Measurements from ENCODE around the gene TNFAIP1. TPM values are rescaled to one million over a fixed set of nuclear protein-coding genes. Genes with fewer than 3 reads are reported as not detected.

The TNFAIP1 gene
- total RNA-seq, 4 donors from 2014 or later = 24.6 to 38.5 (median 30.4) TPM

DNA sequence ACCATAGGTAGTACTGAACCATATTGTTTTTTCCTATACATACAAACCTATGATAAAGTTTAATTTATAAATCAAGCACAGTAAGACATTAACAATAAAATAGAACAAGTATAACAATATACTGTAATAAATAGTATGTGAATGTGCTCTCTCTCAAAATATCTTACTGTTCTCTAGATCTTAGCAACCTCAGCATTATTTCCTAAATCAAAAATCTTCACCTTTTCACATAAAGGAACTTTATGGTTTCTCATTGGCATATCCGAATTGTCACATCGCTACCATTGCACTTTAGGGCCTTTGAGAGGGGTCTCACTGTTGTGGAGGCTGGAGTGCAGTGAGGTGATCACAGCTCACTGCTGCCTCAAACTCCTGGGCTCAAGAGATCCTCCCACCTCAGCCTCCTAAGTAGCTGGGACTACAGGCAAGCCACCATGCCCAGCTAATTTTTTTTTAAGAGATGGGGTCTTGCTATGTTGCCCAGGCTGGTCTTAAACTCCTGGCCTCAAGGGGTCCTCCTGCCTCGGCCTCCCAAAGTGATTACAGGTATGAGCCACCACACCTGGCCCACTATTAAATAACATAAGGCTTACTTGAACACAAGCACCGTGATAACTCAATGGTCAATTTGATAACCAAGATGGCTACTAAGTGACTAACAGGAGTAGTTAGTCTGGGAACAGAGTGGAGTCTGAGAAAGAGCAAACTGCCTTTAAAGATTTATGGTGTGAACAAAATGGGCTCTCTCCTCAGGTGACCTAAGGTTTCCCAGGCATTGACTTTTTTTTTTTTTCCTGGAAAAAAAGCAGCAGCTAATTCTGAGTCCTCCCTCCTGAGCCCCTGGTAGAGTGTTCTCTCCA lies 19.5 kb upstream of the TNFAIP1 start:
- Histone ChIP-seq H3K27me3 (no peaks in the 10 kb centered on the region), H3K4me3 (no peak overlapping the region), H3K27ac (no peak overlapping the region), H3K36me3 (no peaks in the 10 kb centered on the region), H3K4me1 (peaks cover 8 to 28% (median 15%) of the 10 kb centered on the region in 3 donors), H3K9me3 (no peaks in the 10 kb centered on the region)
- no peak for DNase-seq
- WGBS, 2 donors = 89 to 90% methylated on average over 3 to 4 of the region's 4 CpGs
- no peak for TF ChIP-seq POLR2A (IDR thresholded peaks at IDR 0.05)
- TF ChIP-seq, protein P1, sequence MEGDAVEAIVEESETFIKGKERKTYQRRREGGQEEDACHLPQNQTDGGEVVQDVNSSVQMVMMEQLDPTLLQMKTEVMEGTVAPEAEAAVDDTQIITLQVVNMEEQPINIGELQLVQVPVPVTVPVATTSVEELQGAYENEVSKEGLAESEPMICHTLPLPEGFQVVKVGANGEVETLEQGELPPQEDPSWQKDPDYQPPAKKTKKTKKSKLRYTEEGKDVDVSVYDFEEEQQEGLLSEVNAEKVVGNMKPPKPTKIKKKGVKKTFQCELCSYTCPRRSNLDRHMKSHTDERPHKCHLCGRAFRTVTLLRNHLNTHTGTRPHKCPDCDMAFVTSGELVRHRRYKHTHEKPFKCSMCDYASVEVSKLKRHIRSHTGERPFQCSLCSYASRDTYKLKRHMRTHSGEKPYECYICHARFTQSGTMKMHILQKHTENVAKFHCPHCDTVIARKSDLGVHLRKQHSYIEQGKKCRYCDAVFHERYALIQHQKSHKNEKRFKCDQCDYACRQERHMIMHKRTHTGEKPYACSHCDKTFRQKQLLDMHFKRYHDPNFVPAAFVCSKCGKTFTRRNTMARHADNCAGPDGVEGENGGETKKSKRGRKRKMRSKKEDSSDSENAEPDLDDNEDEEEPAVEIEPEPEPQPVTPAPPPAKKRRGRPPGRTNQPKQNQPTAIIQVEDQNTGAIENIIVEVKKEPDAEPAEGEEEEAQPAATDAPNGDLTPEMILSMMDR (IDR thresholded peaks at IDR 0.05) = no peak
- intact Hi-C loops (cut with DNase I) = no loop called here

DNA sequence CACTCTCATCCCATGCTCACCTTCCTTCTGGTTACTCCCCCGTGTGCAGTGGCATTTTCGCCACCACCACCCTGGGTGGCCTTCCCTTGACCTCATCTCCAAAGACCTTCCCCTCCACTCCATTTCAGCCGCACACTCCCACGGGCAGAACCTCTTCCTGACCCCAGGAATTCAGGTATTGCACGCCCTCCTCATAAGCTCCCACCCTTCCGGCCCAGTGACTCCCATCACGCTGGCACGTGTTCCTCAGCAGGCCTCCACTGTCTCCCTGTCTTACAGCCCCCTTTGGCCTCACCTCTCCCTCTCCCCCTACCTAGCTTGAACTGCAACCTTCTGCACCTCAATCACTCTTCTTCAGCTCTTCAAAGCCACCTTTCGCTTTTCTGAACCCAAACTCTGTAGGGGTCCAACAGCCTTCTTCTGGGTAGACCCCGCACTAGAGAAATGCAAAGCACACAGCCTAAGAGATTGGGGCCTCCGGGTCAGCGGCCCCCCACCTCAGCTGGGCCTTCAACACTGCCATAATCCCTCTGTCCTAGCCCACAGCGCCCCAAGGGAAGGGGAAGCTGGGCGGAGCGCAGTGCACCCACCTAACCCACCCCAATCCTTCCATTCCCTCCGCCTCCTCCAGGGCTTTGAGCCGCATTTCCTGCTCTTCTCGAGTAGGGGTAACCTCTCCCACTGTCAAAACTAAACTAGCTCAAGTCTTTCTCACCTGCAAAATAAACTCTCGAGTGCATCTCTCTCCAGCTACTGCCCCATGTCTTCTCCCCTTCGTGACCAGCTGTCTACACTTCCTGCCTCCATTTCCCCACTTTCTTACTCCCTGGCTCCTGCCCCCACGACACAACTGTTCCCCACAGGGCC lies 18.2 kb upstream of the TNFAIP1 start:
- WGBS, 2 donors = 82 to 83% methylated on average over 18 to 21 of the region's 21 CpGs
- TF ChIP-seq, protein P1 (IDR thresholded peaks at IDR 0.05) = no peak
- TF ChIP-seq POLR2A (IDR thresholded peaks at IDR 0.05) = no peak
- Histone ChIP-seq H3K4me1 (peaks cover 8 to 28% (median 15%) of the 10 kb centered on the region in 3 donors), H3K36me3 (no peaks in the 10 kb centered on the region), H3K27me3 (no peaks in the 10 kb centered on the region), H3K4me3 (no peak overlapping the region), H3K27ac (no peak overlapping the region), H3K9me3 (no peaks in the 10 kb centered on the region)
- intact Hi-C loops (cut with DNase I) = no loop called here
- DNase-seq = no peak

DNA sequence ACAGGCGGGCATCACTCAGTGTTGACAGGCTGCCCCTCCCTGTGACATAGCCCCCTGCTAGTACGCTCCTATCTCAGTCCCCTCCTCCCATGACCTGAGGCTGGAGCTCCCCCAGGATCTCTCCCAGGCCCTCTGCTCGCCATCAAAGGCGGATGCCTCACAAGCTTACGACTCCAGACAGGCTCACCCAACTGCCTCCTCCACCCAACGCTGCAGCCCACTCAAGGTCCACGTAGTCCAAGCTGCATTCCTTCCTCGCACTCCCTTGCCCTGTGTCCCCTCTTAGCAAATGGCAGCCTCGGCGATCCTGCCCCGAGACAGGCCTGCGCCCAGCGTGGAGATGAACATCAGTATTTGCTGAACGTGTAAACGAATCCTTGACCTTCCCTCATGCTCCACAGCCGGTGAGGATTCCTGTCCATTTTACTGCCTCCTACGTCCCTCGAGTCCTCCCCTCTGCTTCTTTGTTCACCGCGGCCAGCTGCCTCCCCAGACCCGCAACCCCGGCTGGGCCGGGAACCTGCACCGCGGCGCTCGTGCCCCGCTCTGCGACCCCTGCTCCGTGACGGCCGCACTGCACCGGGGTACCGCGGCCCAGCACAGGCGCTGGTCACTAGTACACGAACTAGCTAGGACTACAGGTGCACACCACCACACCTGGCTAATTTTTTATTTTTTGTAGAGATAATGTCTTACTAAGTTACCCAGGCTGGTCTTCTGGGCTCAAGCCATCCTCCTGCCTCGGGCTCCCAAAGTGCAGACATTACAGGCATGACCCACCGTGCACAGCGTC lies 17.4 kb upstream of the TNFAIP1 start:
- Histone ChIP-seq H3K4me3 (peak overlapping the region; percentile 60 to 80 (median 68)), H3K27me3 (no peaks in the 10 kb centered on the region), H3K36me3 (no peaks in the 10 kb centered on the region), H3K27ac (peak overlapping the region in 1 of 4 donors; percentile 84), H3K4me1 (peaks cover 8 to 28% (median 15%) of the 10 kb centered on the region in 3 donors), H3K9me3 (no peaks in the 10 kb centered on the region)
- intact Hi-C loops (cut with DNase I) = no loop called here
- WGBS, 2 donors = 28 to 35% methylated on average over 20 to 24 of the region's 40 CpGs
- DNase-seq = no peak
- TF ChIP-seq POLR2A (IDR thresholded peaks at IDR 0.05) = no peak
- TF ChIP-seq, protein P1 (IDR thresholded peaks at IDR 0.05) = no peak

DNA sequence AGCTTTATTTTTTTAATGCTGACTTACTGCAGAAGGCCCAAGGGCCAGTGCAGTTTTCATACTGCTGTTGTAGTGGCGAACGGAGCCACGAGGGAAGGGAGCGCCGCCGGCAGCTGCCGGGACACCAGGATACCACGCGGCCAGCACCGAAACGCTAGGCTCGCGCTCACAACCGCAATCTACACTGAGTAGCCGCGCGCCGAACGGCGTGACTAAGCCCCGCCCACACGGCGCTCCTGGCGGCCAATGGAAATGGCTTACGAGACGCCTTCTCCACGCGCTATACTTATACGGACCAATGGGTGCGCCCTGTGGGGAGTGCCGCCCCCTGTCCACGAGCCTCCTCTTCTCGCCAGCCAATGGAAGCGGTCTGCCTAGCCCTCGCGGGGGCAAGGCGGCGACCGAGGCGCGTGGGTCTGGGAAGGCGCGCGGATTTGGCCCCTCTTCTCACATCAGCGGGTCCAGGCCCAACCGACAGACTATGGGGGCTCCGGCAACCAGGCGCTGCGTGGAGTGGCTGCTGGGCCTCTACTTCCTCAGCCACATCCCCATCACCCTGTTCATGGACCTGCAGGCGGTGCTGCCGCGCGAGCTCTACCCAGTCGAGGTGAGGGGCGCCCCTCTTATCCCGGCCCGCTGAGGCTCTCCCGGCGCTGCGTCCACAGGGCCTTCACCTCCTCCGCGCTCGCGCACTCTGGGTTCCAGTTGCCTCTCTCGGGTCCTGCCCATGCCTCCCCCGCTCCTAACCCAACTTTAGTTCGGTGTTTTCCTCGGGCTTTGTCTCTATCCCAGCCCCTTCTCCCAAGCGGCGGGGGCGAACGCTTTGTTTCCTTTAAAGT lies 16.6 kb upstream of the TNFAIP1 start, which contains the start of gene TMEM97:
Gene TMEM97, plus strand, starts transcription at position 442 of the 839 bp plus-strand sequence. Its CDS starts 40 bp downstream, at position 482.
- WGBS, 2 donors = 0% methylated on average over 42 to 43 of the region's 72 CpGs
- H3K4me1 ChIP-seq = peaks cover 8 to 28% (median 15%) of the 10 kb centered on the region in 3 donors
- peak; percentile 70 for DNase-seq
- no peaks in the 10 kb centered on the region for H3K36me3 ChIP-seq
- H3K27me3 ChIP-seq = no peaks in the 10 kb centered on the region
- peak within 1 kb of the TSS; percentile 60 to 84 (median 64) for H3K27ac ChIP-seq
- H3K4me3 ChIP-seq = peak within 1 kb of the TSS; percentile 60 to 80 (median 68)
- no peaks in the 10 kb centered on the region for H3K9me3 ChIP-seq
- intact Hi-C loops (cut with DNase I) = no loop called here
- TF ChIP-seq, protein P1 (IDR thresholded peaks at IDR 0.05) = peak in 3 of 6 experiments; percentile 13 to 21 (median 14)
- TF ChIP-seq POLR2A (IDR thresholded peaks at IDR 0.05) = no peak
